HG03064 (cell line): ENCODE results near the gene TERT.

ENCODE experiments used
- ATAC-seq: cut with Tn5 transposase; IDR thresholded peaks from one replicate; pipeline ENCODE4 v1.9.1; 2021; ENCODE audit warnings: low read depth; ENCODE audit not compliant: unreplicated experiment

The TERT gene

DNA sequence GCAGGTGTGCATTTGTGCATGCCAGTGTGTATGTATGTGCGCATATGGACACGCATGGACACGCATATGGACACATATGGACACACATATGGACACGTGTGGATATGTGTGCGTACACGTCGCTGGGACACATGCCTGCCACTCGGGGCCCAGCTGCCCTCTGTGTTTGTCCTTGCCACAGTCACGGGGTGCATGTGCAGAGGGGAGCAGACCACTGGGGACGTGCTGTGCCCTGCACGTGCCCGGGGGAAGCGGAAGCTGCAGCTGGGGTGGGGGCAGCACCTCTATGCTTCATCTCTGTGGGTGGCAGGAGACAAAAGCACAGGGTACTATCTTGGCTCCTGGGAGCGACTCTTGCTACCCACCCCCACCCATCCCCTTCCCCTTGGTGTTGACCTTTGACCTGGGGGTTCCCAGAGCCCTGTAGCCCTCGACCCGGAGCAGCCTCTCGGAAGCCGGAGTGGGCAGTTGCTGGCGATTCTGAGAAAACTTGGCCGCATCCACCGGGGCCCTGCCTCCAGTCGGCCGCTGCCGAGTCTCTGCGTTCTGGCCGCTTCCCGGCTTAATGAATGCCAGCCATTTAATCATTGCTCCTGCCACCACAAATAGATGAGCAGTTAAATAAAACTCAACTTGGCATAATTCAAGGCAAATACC lies 72.1 kb downstream of the TERT start:
- ATAC-seq = no peak

DNA sequence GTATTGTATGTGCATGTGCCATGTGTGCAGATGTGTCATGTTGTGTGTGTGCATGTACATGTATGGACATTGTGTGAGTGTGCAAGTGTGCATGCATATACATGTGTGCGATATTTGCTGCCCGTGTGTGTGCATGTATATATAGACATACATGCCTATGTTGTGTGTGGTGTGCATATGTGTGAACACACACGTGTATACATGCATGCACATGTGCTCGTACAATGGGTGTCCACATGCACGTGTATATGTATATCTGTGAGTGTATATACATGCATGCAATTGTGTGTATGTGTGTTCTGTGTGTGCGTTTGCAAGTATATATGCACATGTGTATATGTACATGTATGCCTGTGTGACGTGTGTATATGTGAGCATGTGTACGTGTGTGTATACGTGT lies 72.7 kb downstream of the TERT start:
- ATAC-seq = no peak

DNA sequence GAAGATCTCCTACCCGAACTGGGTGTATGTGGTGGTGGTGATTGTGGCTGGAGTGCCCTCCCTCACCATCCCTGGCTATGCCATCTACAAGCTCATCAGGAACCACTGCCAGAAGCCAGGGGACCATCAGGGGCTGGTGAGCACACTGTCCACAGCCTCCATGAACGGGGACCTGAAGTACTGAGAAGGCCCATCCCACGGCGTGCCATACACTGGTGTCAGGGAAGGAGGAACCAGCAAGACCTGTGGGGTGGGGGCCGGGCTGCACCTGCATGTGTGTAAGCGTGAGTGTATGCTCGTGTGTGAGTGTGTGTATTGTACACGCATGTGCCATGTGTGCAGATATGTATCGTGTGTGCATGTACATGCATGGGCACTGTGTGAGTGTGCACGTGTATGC lies 73.1 kb downstream of the TERT start:
- no peak for ATAC-seq

DNA sequence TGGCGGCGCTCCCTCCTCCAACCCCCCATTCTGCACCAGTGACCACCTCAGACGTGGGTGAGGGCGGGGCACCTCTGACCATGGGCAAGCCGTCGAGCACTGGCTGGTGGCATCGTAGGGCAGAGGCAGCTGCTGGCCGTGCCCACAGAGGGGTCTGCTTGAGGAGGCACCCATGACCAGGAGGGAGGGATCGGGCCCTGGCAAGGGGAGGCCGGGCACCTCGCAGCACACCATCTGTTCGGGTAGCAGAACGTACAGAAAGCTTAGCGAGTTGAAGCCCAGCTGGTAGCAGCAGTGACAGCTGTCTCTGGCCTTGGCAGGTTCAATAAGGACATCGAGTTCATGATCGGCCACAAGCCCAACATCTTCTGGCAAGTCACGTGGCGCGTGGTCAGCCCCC lies 74.0 kb downstream of the TERT start:
- no peak for ATAC-seq

DNA sequence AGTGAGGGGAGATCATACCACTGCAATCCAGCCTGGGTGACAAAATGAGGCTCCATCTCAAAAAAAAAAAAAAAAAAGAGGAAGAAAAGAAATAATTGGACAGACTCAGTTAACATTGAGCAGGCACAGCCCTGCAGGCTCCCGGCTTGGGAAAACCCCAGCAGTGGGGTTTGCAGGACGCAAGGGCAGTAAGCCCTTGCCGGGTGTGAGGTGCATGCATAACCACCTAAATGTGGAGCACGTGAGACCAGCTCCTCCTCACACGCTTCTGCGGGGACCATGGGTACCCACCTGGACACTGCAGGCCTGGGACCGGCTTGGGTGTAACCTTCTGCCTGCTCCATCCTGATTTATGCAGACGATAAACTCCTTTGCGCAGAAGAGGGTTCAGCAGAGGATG lies 74.5 kb downstream of the TERT start:
- ATAC-seq = no peak

DNA sequence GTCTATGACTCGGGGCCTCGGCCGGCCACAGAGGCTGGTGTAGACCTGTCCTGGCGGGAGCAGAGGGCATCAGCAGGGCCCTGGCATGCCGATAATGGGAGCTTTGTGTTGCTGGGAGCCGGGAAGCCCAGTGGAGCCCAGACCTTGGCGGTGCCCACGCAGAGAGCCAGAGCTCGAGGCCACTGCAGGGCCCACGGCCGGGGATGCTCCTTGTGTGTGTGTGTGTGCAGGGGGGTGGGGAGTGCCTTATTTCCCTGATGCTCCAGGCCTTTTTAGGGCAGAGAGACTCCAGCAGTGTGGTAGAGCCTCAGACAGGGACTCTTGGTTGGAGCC lies 75.1 kb downstream of the TERT start:
- no peak for ATAC-seq

DNA sequence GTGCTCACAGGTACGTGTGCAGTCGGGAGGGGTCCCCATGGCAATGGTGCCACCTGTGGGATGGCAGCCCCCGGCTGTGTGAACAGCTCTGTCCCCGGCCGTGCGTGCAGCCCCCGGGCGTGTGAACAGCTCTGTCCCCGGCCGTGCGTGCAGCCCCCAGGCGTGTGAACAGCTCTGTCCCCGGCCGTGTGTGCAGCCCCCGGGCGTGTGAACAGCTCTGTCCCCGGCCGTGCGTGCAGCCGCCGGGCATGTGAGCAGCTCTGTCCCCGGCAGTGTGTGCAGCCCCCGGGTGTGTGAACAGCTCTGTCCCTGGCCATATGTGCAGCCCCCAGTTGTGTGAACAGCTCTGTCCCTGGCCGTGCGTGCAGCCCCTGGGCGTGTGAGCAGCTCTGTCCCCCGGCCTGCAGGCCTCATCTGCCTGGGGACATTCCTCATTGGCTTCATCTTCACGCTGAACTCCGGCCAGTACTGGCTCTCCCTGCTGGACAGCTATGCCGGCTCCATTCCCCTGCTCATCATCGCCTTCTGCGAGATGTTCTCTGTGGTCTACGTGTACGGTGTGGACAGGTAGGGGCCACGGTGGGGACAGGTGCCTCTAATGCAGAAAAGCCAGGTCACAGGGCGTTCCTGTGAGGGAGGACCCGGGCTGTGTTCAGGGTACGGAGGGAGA lies 75.6 kb downstream of the TERT start:
- ATAC-seq = no peak

DNA sequence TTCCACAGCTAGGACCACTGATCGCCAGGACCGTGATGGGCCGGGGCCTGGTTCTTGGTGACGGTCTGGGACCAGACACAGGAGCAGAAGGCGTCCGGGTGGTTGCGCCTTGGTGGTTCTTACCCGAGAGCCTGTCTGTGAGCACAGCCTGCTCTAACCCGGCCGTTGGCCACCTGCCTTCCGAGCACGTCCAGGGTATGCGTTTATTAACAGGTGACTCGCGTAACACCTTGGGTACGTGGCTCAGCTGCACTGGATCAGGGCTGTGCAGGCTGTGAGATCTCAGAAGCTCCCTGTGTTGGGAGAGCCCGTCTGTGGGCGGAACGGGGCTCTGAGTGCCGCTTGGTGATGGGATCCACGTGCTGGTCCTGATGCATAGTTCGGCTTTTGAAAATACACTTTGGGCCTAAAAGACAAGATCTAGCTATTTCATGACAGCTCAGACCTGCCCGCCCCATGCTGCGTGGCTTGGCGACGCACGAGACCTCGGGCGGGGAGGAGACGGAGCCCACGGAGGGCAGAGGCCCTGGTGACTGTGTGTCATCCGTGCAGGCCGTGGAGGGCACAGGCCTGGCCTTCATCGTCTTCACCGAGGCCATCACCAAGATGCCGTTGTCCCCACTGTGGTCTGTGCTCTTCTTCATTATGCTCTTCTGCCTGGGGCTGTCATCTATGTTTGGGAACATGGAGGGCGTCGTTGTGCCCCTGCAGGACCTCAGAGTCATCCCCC lies 76.4 kb downstream of the TERT start:
- ATAC-seq = no peak

DNA sequence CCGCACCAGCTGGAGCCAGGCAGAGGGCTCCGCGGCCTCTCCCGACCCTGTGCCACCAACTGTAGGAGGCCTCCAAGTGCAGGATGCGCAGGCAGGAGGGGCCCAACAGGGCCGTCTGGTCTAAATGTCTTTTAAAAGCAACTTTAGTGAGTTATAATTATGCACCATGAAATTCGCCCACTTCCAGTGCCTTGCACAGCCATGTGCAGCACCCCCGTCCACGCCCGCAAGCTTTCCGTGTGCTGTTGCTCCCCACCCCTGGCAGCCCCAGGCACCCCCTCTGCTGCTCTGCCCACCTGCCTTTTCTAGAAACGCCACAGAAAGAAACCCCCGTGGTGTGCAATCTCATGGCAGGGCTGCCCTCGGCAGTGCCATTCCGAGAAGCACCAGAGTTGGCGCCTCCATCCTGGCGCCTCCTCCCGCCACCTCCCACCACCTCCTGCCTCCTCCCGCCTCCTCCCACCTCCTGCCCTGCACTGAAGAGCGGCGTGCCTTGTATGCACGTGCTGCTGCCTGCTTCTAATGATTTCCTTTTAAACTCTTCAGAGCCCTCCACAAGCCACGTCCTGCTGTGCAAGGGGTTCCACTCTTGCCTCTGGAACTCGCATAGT lies 77.2 kb downstream of the TERT start:
- no peak for ATAC-seq

DNA sequence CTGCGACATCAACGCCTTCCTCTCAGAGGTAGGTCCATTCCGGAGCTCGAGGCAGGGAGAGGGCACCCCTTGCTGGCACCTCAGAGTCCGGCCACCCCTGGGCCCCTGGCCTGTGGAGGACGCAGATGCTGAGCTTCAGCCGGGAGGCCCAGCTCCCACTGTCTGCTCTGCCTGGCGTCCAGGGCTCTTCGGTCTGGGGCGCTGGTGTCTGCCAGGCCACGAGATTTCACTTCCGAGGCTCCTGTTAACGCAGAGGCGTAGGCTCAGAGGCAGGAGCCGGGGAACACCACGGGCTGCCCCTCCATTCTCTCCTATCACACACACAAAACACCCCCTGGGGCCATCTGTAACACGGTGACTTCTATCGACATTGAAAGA lies 78.0 kb downstream of the TERT start:
- ATAC-seq = no peak

DNA sequence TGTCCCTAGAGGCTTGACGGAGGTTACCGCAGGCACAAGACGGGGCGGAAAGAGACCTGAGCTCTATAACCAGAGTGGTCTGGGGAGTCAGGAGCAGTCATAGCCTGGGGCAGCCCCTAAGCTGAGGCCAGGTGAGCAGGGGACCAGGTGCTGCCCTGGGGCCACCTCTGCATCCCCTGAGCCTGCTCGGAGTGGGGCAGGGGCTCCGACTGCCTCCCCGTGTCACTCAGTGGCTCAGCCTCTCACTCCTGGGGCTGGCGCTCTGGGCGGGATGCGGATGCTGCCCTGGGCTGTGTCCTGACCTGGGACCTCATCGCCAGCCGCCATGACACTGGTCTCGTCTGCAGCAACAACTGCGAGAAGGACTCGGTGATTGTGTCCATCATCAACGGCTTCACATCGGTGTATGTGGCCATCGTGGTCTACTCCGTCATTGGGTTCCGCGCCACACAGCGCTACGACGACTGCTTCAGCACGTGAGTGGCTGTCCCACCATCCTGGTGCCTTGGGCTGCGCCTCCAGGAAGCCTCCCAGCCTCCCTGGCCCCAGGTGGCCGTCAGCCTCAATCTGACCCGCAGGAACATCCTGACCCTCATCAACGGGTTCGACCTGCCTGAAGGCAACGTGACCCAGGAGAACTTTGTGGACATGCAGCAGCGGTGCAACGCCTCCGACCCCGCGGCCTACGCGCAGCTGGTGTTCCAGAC lies 78.5 kb downstream of the TERT start:
- ATAC-seq = no peak

DNA sequence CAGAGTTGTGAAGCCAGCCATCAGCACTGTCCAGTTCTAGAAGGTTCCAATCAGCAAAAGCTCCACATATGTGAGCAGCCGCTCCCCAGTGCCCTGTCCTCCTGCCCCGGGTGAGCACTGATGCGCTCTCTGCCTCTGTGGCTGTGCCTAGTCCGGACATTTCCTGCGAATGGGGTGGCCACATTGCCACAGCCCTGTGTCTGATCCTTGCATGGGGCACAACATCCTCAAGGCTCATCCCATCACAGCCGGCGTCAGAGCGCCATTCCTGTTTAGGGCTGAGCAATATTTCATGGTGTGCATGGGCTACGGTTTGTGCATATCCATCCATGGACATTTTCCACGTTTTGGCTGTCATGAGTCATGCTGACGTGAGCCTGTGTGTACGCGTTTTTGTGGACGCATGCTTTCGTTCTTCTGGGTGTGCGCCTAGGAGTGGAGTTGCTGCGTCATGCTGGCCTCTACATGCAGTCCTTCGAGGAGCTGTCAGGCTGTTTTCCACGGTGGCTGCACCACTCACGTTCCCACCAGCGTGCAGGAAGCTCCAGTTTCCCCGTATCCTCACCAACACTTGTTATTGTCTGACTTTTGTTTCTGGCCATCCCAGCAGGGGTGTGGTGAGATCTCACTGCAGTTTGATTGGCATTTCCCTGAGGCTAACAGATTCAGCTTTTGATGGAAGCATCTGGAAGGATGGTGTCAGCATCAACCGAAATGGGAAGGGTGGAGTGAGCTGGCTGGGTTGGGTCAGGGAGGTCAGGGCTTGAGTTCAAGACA lies 79.4 kb downstream of the TERT start:
- no peak for ATAC-seq

DNA sequence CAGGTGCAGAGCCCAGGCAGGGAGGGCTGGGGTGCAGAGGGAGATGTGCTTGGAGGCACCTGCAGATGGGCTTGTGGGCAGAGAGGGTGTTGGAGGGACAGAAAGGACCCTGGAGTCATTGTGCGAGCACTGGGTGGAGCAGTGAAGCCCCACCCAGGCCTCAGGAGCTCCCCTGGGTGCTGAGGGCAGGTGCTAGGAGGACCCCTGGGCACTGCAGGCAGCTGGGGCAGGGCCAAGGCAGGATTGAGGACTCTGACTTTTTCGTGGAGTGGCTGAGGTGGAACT lies 80.0 kb downstream of the TERT start:
- no peak for ATAC-seq

DNA sequence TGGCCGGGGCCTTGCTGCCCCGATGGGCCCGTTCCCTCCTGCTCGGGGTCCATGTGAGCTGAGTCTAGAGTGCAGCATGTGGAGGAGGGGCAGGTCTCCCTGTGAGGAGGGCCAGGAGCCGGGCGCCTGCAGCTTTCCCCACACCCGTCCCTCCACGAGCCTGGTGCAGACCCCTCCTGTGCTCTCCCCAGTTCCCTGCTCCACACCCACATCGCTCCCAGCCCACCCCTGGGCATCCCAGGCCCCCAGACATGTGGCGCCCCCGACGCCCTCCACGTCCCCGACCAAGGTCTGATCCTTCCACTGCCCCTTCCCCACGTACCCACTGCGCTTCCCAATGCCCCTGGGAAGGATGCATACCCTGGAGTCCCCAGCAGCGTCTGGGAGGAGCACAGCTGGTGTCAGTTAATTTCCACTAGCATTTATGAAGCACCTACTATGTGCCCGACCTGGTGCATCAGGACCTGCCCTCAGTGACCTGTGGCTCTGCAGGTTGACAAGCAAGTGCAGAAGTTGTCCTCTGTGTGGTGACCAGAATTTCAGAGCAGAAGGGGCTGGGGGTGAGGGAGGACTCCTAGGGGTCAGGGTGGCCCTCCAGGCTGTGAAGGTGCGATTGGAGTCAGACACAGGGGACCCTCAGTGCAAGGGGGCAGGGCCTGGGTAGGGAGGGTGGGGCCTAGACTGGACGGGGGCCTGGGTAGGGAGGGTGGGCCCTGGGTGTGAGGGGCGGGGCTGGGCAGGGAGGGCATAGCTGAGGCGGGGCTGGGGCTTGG lies 80.5 kb downstream of the TERT start:
- ATAC-seq = no peak

DNA sequence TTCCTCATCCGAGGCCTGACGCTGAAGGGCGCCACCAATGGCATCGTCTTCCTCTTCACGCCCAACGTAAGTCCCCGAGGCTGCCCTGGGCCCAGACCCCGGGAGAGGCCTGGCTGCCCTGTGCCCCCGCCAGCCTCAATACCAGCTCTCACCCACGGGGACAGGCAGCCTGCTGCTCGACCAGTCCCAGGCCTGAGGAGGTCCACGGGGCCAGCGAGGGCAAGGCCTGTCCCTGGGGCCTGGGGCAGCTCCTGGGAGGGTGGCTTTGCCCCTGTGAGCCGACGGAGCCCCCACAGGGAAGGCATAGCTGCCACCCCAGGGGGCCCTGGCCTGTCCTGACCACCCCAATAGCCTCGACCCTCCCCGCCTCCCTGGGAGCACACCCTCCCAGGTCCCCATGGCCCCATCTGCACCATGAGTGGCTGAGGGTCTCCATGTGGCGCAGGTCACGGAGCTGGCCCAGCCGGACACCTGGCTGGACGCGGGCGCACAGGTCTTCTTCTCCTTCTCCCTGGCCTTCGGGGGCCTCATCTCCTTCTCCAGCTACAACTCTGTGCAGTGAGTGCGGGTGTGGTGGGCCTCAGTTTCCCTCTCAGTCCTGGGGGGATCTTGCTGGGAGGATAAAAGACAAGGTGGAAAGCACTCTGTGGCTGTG lies 81.2 kb downstream of the TERT start:
- no peak for ATAC-seq

DNA sequence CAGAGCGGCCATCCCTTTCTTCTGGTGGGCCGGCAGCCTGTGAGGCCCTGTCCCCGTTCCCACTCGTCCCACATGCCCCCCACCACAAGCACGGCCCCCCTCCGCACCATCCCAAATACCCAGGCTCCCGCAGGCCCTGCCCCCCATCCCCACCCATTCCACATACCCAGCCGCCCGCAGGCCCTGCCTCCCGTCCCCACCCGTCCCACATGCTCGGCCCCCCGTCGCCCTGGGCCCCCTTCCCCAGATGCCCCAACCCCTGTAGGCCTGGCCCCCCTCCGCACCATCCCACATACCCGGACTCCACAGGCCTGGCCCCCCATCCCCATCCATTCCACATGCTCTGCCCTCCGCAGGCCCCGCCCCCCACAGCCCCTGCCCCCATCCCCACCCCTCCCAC lies 82.0 kb downstream of the TERT start:
- ATAC-seq = no peak

DNA sequence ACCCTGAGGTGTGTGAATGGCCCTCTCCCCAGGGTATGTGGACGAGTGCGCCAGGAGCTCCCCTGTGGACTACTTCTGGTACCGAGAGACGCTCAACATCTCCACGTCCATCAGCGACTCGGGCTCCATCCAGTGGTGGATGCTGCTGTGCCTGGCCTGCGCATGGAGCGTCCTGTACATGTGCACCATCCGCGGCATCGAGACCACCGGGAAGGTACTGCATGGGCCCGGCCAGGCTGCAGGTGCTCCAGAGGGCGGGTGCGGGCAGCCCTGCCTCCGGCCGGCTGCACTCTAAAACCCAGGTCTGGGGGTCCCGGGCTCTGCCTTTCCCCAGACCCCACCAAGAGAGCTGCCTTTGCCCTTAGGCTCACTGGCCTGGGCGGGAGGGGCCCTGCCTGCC lies 82.6 kb downstream of the TERT start:
- no peak for ATAC-seq

DNA sequence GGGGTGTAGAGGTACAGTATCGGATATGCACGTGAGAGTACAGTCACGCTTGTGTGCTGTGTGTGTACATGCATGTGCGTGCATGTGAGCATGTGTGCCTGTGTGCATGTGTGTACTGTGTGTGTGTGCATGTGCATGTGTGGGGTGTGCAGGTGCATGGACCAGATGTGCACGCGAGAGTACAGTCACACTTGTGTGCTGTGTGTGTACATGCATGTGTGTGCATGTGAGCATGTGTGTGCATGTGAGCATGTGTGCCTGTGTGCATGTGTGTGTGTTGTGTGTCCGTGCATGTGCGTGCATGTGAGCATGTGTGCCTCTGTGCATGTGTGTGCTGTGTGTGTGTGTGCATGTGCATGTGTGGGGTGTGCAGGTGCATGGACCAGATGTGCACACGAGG lies 83.2 kb downstream of the TERT start:
- no peak for ATAC-seq

DNA sequence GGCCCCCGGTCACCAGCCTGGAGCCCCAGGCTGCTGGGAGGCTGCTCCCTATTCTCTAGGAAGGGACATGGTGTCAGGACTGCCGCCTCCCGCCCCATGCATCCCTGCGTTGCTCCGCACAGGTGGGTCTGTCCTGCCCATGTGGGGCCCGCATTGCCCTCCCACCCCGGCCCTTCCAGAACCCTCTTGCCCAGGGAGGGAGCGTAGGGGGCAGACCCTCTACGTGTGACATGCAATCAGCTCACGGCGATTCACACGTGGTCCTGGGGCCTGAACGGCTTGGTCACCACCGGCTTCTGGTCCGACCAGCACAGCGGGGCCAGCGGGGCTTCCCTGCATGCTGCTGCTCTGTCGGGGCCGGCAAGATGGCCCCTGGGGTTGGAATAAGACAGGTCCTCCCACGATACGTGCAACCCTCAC lies 84.0 kb downstream of the TERT start:
- no peak for ATAC-seq
